Tibial artery (tissue), 4 donors: ENCODE measurements around the gene GORAB.

Experiments used
- DNase-seq, 2 donors: peaks; one replicate each; pipeline ENCODE4 v3.0.0-alpha.2; 2019
- H3K27ac ChIP-seq, 2 donors: fragments of 200-600 bp; sonication (generic) in 1 of 2; 1 replicate in 1 of 2; 2 replicates in 1 of 2; pipeline ENCODE4 v1.5.1; 2018 to 2019; ENCODE audit warnings: mild to moderate bottlenecking in 1 of 2
- H3K27me3 ChIP-seq, 2 donors: fragments of 200-600 bp; sonication (generic) in 1 of 2; one replicate each; pipeline versions ENCODE4 v1.5.1 to v1.6.0; 2016 to 2019
- H3K36me3 ChIP-seq, 3 donors: fragments of 200-600 bp; sonication (generic) in 2 of 3; one replicate each; pipeline ENCODE4 v1.5.1; 2016 to 2019; ENCODE audit warnings: mild to moderate bottlenecking in 2 of 3
- H3K4me1 ChIP-seq, 4 donors: fragments of 200-600 bp; sonication (generic) in 2 of 4; 1 replicate in 3 of 4; 2 replicates in 1 of 4; pipeline ENCODE4 v1.5.1; 2016 to 2019
- H3K4me3 ChIP-seq, 2 donors: fragments of 200-600 bp; sonication (generic) in 1 of 2; 1 replicate in 1 of 2; 2 replicates in 1 of 2; pipeline ENCODE4 v1.5.1; 2018 to 2019; ENCODE audit warnings: mild to moderate bottlenecking in 2 of 2
- H3K9me3 ChIP-seq, 3 donors: fragments of 200-600 bp; sonication (generic) in 1 of 3; one replicate each; pipeline ENCODE4 v1.5.1; 2016 to 2019
- intact Hi-C: fragments of 100-400 bp; cut with DNase I; formaldehyde crosslinking; loops from one replicate; pipeline ENCODE4 v1.15.0; 2023; ENCODE audit warnings: low total_unique reads
- TF ChIP-seq, protein P1 (sequence below), 2 experiments: fragments of 200-600 bp in 1 of 2; fragments of 450-650 bp in 1 of 2; IDR thresholded peaks; one replicate each; pipeline ENCODE4 v1.5.1; 2017 to 2019; ENCODE audit warnings: antibody characterized with exemption in 2 of 2, mild to moderate bottlenecking in 1 of 2, moderate library complexity in 1 of 2

The GORAB gene

DNA sequence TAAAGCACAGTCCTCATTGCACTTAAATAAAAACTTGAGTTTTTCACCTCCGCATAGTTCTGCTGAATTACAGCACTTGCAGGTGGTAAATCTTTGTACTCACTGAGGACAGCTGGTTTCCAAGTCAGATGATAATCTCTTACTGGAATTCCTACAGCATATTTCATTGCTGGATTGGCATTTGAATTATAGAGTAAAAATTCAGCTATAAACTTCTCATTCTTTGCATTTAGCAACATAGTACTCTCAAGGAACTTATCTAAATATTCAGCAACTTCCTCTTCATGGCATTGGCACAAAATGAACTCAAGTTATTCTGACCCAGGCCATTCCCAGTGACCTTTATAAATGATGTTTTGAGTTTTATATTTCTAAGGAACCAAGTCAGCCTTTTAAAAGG, 23.4 kb downstream of the GORAB start:
- no peaks in the 10 kb centered on the region for H3K27me3 ChIP-seq
- no peak overlapping the region for H3K27ac ChIP-seq
- H3K9me3 ChIP-seq: no peaks in the 10 kb centered on the region
- intact Hi-C loops: no loop called here
- no peak overlapping the region for H3K4me3 ChIP-seq
- DNase-seq: no peak
- peaks cover 12 to 22% (median 16%) of the 10 kb centered on the region in 3 donors for H3K36me3 ChIP-seq
- TF ChIP-seq, protein P1, sequence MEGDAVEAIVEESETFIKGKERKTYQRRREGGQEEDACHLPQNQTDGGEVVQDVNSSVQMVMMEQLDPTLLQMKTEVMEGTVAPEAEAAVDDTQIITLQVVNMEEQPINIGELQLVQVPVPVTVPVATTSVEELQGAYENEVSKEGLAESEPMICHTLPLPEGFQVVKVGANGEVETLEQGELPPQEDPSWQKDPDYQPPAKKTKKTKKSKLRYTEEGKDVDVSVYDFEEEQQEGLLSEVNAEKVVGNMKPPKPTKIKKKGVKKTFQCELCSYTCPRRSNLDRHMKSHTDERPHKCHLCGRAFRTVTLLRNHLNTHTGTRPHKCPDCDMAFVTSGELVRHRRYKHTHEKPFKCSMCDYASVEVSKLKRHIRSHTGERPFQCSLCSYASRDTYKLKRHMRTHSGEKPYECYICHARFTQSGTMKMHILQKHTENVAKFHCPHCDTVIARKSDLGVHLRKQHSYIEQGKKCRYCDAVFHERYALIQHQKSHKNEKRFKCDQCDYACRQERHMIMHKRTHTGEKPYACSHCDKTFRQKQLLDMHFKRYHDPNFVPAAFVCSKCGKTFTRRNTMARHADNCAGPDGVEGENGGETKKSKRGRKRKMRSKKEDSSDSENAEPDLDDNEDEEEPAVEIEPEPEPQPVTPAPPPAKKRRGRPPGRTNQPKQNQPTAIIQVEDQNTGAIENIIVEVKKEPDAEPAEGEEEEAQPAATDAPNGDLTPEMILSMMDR (IDR thresholded peaks at IDR 0.05): no peak
- no peaks in the 10 kb centered on the region for H3K4me1 ChIP-seq

DNA sequence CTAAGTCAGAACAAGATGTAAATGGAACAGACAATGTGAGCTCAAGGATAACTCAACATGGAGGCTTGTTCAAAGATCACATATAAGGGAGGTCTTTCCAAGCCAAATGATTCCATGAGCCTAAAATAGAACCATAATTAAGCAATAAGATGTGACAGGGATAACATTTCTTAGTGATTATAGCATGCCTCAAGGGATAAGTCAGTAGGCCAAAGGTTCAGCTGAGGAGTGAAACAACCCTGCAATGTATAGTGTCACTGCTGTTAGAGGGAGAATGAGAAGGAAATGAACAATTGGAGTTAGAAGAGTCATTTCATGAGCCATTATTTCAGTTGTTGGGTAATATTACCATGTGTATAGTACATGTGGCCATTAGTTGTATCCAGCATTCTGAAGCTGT, 25.0 kb downstream of the GORAB start:
- no peak for DNase-seq
- Histone ChIP-seq H3K27me3 (no peaks in the 10 kb centered on the region), H3K27ac (no peak overlapping the region), H3K4me3 (no peak overlapping the region), H3K4me1 (peaks cover 0 to under 1% (median 0%) of the 10 kb centered on the region in 4 donors), H3K9me3 (no peaks in the 10 kb centered on the region), H3K36me3 (peaks cover 5 to 19% (median 11%) of the 10 kb centered on the region in 3 donors)
- intact Hi-C loops: no loop called here
- TF ChIP-seq, protein P1 (IDR thresholded peaks at IDR 0.05): no peak

DNA sequence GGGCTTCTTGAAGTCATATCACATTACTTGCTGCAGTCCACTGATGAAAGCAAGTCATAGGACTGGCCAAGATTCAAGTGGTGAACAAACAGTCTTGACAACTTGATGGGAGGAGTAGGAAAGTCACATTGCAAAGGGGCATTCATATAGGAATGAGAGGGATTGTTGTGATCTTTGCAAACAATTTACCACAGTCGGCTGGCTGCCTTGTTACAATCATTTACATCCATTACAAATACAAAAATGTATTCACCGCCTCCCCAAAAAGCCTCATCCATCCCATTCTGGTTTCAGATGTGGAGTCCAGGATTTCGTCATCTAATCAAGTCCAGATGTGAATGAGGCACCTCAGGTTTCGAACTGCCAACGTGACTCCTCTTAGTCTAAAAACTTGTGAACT, 26.8 kb downstream of the GORAB start:
- TF ChIP-seq, protein P1 (IDR thresholded peaks at IDR 0.05): no peak
- no peak for DNase-seq
- intact Hi-C loops: no loop called here

DNA sequence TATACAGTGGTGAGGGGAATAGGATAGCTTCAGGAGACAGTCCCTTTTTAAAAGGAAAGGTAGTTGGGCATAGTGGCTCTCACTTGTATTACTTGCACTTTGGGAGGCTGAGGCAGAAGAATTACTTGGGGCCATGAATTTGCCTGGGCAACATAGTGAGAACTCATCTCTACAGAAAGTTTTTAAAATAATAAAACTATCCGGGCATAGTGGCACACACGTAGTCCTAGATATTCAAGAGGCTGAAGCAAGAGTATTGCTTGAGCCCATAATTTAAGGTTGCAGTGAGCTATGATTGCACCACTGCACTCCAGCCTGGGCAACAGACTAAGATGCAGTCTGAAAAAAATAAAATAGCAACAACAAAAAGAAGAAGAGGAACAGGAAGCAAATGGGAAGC, 27.2 kb downstream of the GORAB start:
- intact Hi-C loops: no loop called here

More for the DNA sequence above, 26.8 kb downstream of the GORAB start:
- Histone ChIP-seq H3K9me3 (no peaks in the 10 kb centered on the region), H3K27me3 (no peaks in the 10 kb centered on the region), H3K4me1 (peaks cover 0 to 19% (median 12%) of the 10 kb centered on the region in 4 donors), H3K36me3 (peaks cover 0 to 8% (median 0%) of the 10 kb centered on the region in 3 donors), H3K27ac (no peak overlapping the region), H3K4me3 (no peak overlapping the region)

DNA sequence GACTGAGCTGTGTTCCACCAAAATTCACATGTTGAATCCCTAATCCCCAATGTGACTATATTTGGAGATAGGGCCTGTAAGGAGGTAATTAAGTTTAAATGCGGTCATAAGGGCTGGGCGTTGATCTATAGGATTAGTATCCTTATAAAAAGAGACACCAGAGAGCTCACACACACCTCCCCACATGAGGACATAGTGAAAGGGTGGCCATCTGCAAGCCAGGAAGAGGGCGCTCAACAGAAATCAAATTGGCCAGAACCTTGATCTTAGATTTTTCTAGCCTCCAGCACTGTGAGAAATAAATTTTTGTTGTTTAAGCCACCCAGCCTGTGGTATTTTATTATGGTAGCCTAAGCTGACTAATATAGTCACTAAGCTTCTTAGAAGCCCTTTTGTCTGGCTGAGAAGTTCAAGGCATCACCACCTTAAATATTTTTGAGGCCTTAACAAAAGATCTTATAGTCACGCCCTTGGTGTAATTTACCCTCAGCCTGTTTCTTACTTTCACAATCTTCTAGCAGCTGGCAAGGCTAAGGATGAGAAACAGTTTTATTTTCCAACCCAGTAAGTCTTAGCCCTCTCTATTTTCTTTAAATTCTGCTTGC, 28.8 kb downstream of the GORAB start:
- no peak overlapping the region for H3K27ac ChIP-seq
- H3K27me3 ChIP-seq: no peaks in the 10 kb centered on the region
- H3K4me1 ChIP-seq: peaks cover 0 to 38% (median 18%) of the 10 kb centered on the region in 4 donors
- no peak for DNase-seq
- intact Hi-C loops: no loop called here
- no peaks in the 10 kb centered on the region for H3K36me3 ChIP-seq
- H3K9me3 ChIP-seq: no peaks in the 10 kb centered on the region
- H3K4me3 ChIP-seq: no peak overlapping the region
- TF ChIP-seq, protein P1 (IDR thresholded peaks at IDR 0.05): no peak

More for the DNA sequence above, 27.2 kb downstream of the GORAB start:
- no peak overlapping the region for H3K4me3 ChIP-seq
- TF ChIP-seq, protein P1 (IDR thresholded peaks at IDR 0.05): no peak
- H3K27me3 ChIP-seq: no peaks in the 10 kb centered on the region
- H3K36me3 ChIP-seq: peaks cover 0 to 4% (median 0%) of the 10 kb centered on the region in 3 donors
- H3K4me1 ChIP-seq: peaks cover 0 to 23% (median 15%) of the 10 kb centered on the region in 4 donors
- no peaks in the 10 kb centered on the region for H3K9me3 ChIP-seq
- H3K27ac ChIP-seq: no peak overlapping the region
- no peak for DNase-seq
